GM12864 (cell line): ENCODE results near the gene PTPRD.

Experiments
- DNase-seq: peaks from one replicate; pipeline ENCODE4 v3.0.0-alpha.2; 2011; ENCODE audit warnings: low read depth
- H3K4me3 ChIP-seq: 2 replicates; pipeline ENCODE4 v1.5.1; 2011; ENCODE audit warnings: mild to moderate bottlenecking, low read depth, low read length, control low read depth
- CTCF ChIP-seq: IDR thresholded peaks from 2 replicates; pipeline ENCODE4 v1.5.1; 2011; ENCODE audit warnings: low read depth, mild to moderate bottlenecking, moderate library complexity, low read length, control low read depth, inconsistent platforms; ENCODE audit errors: missing control alignments

The PTPRD gene

DNA sequence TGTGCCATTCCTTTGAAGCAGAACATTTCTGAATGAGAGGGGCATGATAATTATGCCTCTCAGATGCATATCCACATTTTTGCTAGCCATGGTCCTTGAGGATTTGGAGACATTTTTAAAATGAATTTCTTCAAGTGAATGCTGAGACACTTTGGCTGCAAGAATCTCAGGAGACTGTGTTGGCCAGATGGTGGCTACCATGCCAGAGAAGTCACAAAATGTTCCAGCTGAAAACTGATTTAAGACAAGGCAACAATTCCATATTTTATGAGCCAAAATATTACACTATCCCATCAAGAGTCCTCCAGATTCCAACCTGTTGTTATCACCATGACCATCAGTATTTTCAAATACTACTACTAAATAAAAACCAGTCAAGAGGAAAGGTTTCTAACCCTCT, 1953.7 kb downstream of the PTPRD start:
- DNase-seq, result no peak
- no peak for TF ChIP-seq CTCF

GRCh38 chr9:8655071-8655470, 1957.7 kb downstream of the PTPRD start:
- no peak for TF ChIP-seq CTCF
- H3K4me3 ChIP-seq, result no peak overlapping the region
- DNase-seq, result no peak

More for the DNA sequence above, 1953.7 kb downstream of the PTPRD start:
- no peak overlapping the region for H3K4me3 ChIP-seq

DNA sequence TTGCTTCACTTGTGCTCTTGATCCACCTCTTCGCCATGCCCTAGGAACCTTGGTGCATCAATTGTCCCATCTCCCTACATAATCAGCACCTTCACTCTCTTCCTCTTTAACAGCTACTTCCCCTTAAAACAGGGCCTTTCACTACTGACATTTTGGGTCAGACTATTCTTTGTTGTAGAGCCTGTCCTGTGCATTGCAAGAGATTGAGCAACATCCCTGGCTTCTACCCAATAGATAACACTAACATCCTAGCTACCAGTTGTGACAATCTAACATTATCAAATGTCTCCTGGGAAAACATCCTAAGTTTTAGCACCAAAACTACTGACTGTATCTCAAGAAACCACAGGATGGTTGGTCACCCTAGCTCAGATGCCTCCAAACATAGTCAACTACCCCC, 1958.9 kb downstream of the PTPRD start:
- no peak for TF ChIP-seq CTCF
- no peak for DNase-seq
- no peak overlapping the region for H3K4me3 ChIP-seq

GRCh38 chr9:8653111-8653510, 1959.7 kb downstream of the PTPRD start:
- TF ChIP-seq CTCF, result no peak
- no peak for DNase-seq
- no peak overlapping the region for H3K4me3 ChIP-seq

DNA sequence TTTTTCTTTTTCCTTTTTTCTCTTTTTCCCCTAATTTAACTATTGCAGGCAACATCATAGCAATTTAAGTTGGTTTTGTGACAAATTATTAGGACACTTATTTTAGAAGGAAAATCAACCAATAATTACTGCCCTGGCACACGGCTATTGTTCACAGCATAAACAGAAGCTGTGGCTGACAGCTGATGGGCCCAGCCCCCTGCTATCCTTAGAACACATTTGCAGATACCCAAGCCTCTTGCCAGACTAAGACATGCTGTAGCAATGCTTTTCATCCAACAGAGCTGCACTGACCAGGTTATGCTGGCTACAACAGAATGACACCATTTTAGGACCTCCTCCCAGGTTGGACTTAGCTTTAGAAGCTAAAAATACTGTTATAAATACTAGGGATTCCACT, 1960.5 kb downstream of the PTPRD start:
- no peak for DNase-seq
- H3K4me3 ChIP-seq, result no peak overlapping the region
- TF ChIP-seq CTCF, result no peak

- H3K4me3 ChIP-seq, result no peak overlapping the region
- no peak for DNase-seq
- no peak for TF ChIP-seq CTCF
Measured at GRCh38 chr9:8651846-8652215, 1961.0 kb downstream of the PTPRD start.

DNA sequence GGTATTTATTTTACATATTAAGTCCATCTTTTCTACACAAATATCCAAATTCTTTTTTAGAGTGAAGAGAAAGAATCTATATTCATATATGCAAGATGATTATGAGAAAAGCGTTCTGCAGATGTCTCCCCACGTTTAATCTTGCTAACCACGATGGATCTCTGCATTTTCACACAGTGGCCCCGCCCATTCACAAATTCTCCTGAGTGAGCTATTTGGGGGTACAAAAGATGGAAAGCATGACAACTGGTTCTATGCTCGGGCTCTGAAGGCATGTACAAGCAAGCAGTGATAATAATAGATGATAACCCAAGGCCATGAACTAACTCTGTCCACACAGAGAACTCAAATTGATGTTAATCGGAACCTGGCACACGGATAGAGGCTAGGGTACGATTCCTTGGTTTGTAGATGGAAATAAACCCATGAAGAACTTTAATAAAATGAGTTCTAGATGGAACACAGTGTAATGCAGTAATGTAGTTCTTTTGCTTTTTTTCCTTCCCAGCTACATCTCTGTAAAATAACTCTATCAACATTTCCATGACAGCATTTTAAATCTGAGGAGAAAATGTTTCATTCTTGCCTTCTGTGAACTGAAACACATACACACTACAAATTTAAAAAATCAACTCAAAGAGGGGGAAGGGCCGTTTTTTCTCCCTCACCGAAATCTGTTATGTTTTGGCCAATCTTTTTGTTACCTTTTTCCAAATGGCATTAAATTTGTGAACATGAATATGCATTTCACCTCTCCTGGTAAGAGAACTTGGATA, 1961.5 kb downstream of the PTPRD start:
- H3K4me3 ChIP-seq, result no peak overlapping the region
- DNase-seq, result no peak
- TF ChIP-seq CTCF, result no peak
